Spleen (tissue), 11 donors: ENCODE measurements around the gene ZNHIT6. TPM values are rescaled to one million over a fixed set of nuclear protein-coding genes. Genes with fewer than 3 reads are reported as not detected.

Experiments used
- DNase-seq: peaks from one replicate; pipeline ENCODE4 v3.0.0-alpha.2; 2020
- H3K27ac ChIP-seq, 8 donors: fragments of 200-600 bp; sonication (generic) in 7 of 8; 1 replicate in 4 of 8; 2 replicates in 4 of 8; pipeline versions ENCODE4 v1.5.0 to v1.8.0; 2016 to 2021; ENCODE audit warnings: inconsistent platforms in 4 of 8, mild to moderate bottlenecking in 4 of 8, moderate library complexity in 1 of 8
- H3K27me3 ChIP-seq, 7 donors: fragments of 200-600 bp; sonication (generic) in 6 of 7; replicated peaks in 1 of 7; 1 replicate in 4 of 7; 2 replicates in 3 of 7; pipeline versions ENCODE4 v1.5.0 to v1.8.0; 2016 to 2021; ENCODE audit warnings: inconsistent platforms in 3 of 7, mild to moderate bottlenecking in 1 of 7
- H3K36me3 ChIP-seq, 6 donors: fragments of 200-600 bp; sonication (generic) in 5 of 6; 1 replicate in 4 of 6; 2 replicates in 2 of 6; pipeline versions ENCODE4 v1.5.0 to v1.8.0; 2016 to 2021; ENCODE audit warnings: inconsistent platforms in 2 of 6
- H3K4me1 ChIP-seq, 6 donors: fragments of 200-600 bp; sonication (generic) in 5 of 6; 1 replicate in 3 of 6; 2 replicates in 3 of 6; pipeline versions ENCODE4 v1.5.0 to v1.8.0; 2016 to 2021; ENCODE audit warnings: inconsistent platforms in 3 of 6
- H3K4me3 ChIP-seq, 8 donors: fragments of 200-600 bp; sonication (generic) in 7 of 8; 1 replicate in 4 of 8; 2 replicates in 4 of 8; pipeline versions ENCODE4 v1.5.0 to v1.8.0; 2016 to 2021; ENCODE audit warnings: inconsistent platforms in 4 of 8, mild to moderate bottlenecking in 4 of 8, moderate library complexity in 2 of 8
- H3K9me3 ChIP-seq, 8 donors: fragments of 200-600 bp; sonication (generic) in 7 of 8; 1 replicate in 4 of 8; 2 replicates in 4 of 8; pipeline versions ENCODE4 v1.5.0 to v1.8.0; 2016 to 2021; ENCODE audit warnings: inconsistent platforms in 4 of 8
- CTCF ChIP-seq, 11 experiments: fragments of 200-600 bp in 7 of 11; fragments of 450-650 bp in 4 of 11; sonication (generic) in 4 of 11; IDR thresholded peaks in 8 of 11; conservative IDR thresholded peaks in 3 of 11; 1 replicate in 7 of 11; 2 replicates in 4 of 11; pipeline versions ENCODE4 v1.4.0 to v1.8.0; 2016 to 2021; ENCODE audit warnings: antibody characterized with exemption in 11 of 11, inconsistent platforms in 4 of 11, mild to moderate bottlenecking in 1 of 11
- POLR2A ChIP-seq, 3 donors: fragments of 450-650 bp; IDR thresholded peaks; one replicate each; pipeline ENCODE4 v1.5.1; 2017; ENCODE audit warnings: antibody characterized with exemption in 3 of 3, mild to moderate bottlenecking in 1 of 3
- POLR2AphosphoS5 ChIP-seq, 3 donors: sonication (generic); formaldehyde crosslinking; IDR thresholded peaks; one replicate each; pipeline ENCODE4 v1.5.1; 2017; ENCODE audit warnings: antibody characterized with exemption in 3 of 3
- WGBS, 5 donors: extraction: QIAGEN DNeasy Blood & Tissue Kit in 3 of 5; methylation state at CpG; one replicate each; pipeline versions ENCODE4 v1.1.5 to v1.1.7; 2013 to 2018; 5-methylcytosine and 5-hydroxymethylcytosine counted together
- intact Hi-C: fragments of 100-400 bp; cut with DNase I; formaldehyde crosslinking; loops from one replicate; pipeline ENCODE4 v1.15.0; 2023; ENCODE audit warnings: low total_unique reads
- polyA plus RNA-seq, 3 donors: library from polyadenylated mRNA; stranded (reverse); fragments of 200-250 nt; gene quantifications; one replicate each; pipeline ENCODE4 v1.2.1, GENCODE V29; 2013
- total RNA-seq, 7 donors: library from RNA; depleted of rRNA in 3 of 7; stranded (reverse); fragments of >200 nt in 3 of 7; fragmentation: NEBNext Ultra II Directional in 4 of 7; extraction: Animal tissue kit (Norgen Biotek cat#: 25700) in 4 of 7; gene quantifications; one replicate each; pipeline versions ENCODE4 v1.1.0 to v1.2.1, GENCODE V29; 2016 to 2021
- donor health status: healthy with polysubstance abuse.
- donor health status: DM: no; HTN: no; CAD: no; lungs with moderate emphysema.
- donor health status: DM: no; HTN: no; CAD: no.
- donor health status: Bipolar disorder and iron deficiency.
- donor health status: healthy.
- donor health status: DM: no; HTN: no; CAD: no.
- donor health status: DM: yes; HTN: yes; CAD: no.

The ZNHIT6 gene
- total and polyA plus RNA-seq, 10 donors, result 6.2 to 17.2 (median 11.6) TPM

GRCh38 chr1:85708829-85709227 is 595 bp upstream of the ZNHIT6 start:
- no peak for TF ChIP-seq POLR2AphosphoS5 (IDR thresholded peaks at IDR 0.05)
- TF ChIP-seq POLR2A (IDR thresholded peaks at IDR 0.05), result no peak
- no peak for TF ChIP-seq CTCF (IDR thresholded peaks at IDR 0.05 in 8 of 11, conservative IDR thresholded peaks at IDR 0.05 in 3 of 11)
- H3K36me3 ChIP-seq, result peaks cover 0 to 24% (median 16%) of the 10 kb centered on the region in 6 donors
- intact Hi-C loops, result no loop called here
- WGBS, 5 donors, result 89 to 94% (median 92%) methylated on average over 6 of the region's 6 CpGs
- H3K27ac ChIP-seq, result peak overlapping the region; percentile 70 to 89 (median 86)
- H3K27me3 ChIP-seq, result peaks cover 0 to 10% (median 0%) of the 10 kb centered on the region in 7 donors
- peaks cover 0 to 5% (median 1%) of the 10 kb centered on the region in 8 donors for H3K9me3 ChIP-seq
- peaks cover 8 to 43% (median 27%) of the 10 kb centered on the region in 6 donors for H3K4me1 ChIP-seq
- peak overlapping the region in 7 of 8 donors; percentile 53 to 80 (median 73) for H3K4me3 ChIP-seq
- DNase-seq, result peak; percentile 78

GRCh38 chr1:85707267-85707989 is 805 bp downstream of the ZNHIT6 start:
- intact Hi-C loops, result no loop called here
- Histone ChIP-seq H3K4me1 (peaks cover 8 to 43% (median 31%) of the 10 kb centered on the region in 6 donors), H3K4me3 (peak overlapping the region; percentile 53 to 80 (median 73)), H3K36me3 (peaks cover 0 to 38% (median 20%) of the 10 kb centered on the region in 6 donors), H3K27me3 (no peaks in the 10 kb centered on the region), H3K27ac (peak overlapping the region; percentile 70 to 89 (median 86)), H3K9me3 (no peaks in the 10 kb centered on the region)
- no peak for DNase-seq
- no peak for TF ChIP-seq CTCF (IDR thresholded peaks at IDR 0.05 in 8 of 11, conservative IDR thresholded peaks at IDR 0.05 in 3 of 11)
- no peak for TF ChIP-seq POLR2AphosphoS5 (IDR thresholded peaks at IDR 0.05)
- TF ChIP-seq POLR2A (IDR thresholded peaks at IDR 0.05), result no peak
- 13 to 19% (median 15%) methylated on average over 13 of the region's 13 CpGs for WGBS, 5 donors

GRCh38 chr1:85705940-85706339 is 2.3 kb downstream of the ZNHIT6 start:
- no peak for DNase-seq
- no peak overlapping the region for H3K4me3 ChIP-seq
- no peaks in the 10 kb centered on the region for H3K27me3 ChIP-seq
- 78 to 88% (median 80%) methylated on average over 3 of the region's 3 CpGs for WGBS, 5 donors
- no peaks in the 10 kb centered on the region for H3K9me3 ChIP-seq
- H3K4me1 ChIP-seq, result peaks cover 8 to 43% (median 31%) of the 10 kb centered on the region in 6 donors
- no peak overlapping the region for H3K27ac ChIP-seq
- peaks cover 0 to 53% (median 29%) of the 10 kb centered on the region in 6 donors for H3K36me3 ChIP-seq
- TF ChIP-seq POLR2A (IDR thresholded peaks at IDR 0.05), result no peak
- no peak for TF ChIP-seq CTCF (IDR thresholded peaks at IDR 0.05 in 8 of 11, conservative IDR thresholded peaks at IDR 0.05 in 3 of 11)
- TF ChIP-seq POLR2AphosphoS5 (IDR thresholded peaks at IDR 0.05), result no peak
- intact Hi-C loops, result no loop called here

- no peak for DNase-seq
- TF ChIP-seq POLR2AphosphoS5 (IDR thresholded peaks at IDR 0.05) (no peak), POLR2A (IDR thresholded peaks at IDR 0.05) (no peak), CTCF (IDR thresholded peaks at IDR 0.05 in 8 of 11, conservative IDR thresholded peaks at IDR 0.05 in 3 of 11) (no peak)
- 95 to 97% (median 96%) methylated on average over 4 of the region's 4 CpGs for WGBS, 5 donors
- Histone ChIP-seq H3K4me1 (peaks cover 0 to 19% (median 5%) of the 10 kb centered on the region in 6 donors), H3K9me3 (no peaks in the 10 kb centered on the region), H3K27ac (no peak overlapping the region), H3K36me3 (peaks cover 0 to 88% (median 42%) of the 10 kb centered on the region in 6 donors), H3K27me3 (no peaks in the 10 kb centered on the region), H3K4me3 (no peak overlapping the region)
- intact Hi-C loops, result no loop called here
Measured at GRCh38 chr1:85700422-85700821, 7.8 kb downstream of the ZNHIT6 start.
